Gastrocnemius medialis (tissue), 4 donors: ENCODE results near the gene ABHD15. TPM values are rescaled to one million over a fixed set of nuclear protein-coding genes. Genes with fewer than 3 reads are reported as not detected.

Experiments used
- ATAC-seq, 2 donors: fragments of 150-250 bp; one replicate each; pipeline ENCODE4 v1.9.1; 2016
- DNase-seq, 2 donors: peaks; one replicate each; pipeline ENCODE4 v3.0.0-alpha.2; 2019
- H3K27ac ChIP-seq, 4 donors: fragments of 200-600 bp; sonication (generic); 1 replicate in 1 of 4; 2 replicates in 3 of 4; pipeline ENCODE4 v1.5.1; 2016 to 2018; ENCODE audit warnings: mild to moderate bottlenecking in 2 of 4, moderate library complexity in 1 of 4
- H3K27me3 ChIP-seq, 3 donors: fragments of 200-600 bp; sonication (generic) in 2 of 3; 1 replicate in 1 of 3; 2 replicates in 2 of 3; pipeline versions ENCODE4 v1.5.1 to v1.6.0; 2016 to 2019; ENCODE audit warnings: mild to moderate bottlenecking in 1 of 3, moderate library complexity in 1 of 3
- H3K36me3 ChIP-seq, 2 donors: fragments of 200-600 bp; sonication (generic) in 1 of 2; one replicate each; pipeline ENCODE4 v1.5.1; 2017 to 2018
- H3K4me1 ChIP-seq, 2 donors: fragments of 200-600 bp; sonication (generic) in 1 of 2; one replicate each; pipeline ENCODE4 v1.5.1; 2016 to 2017; ENCODE audit warnings: mild to moderate bottlenecking in 2 of 2
- H3K4me3 ChIP-seq, 4 donors: fragments of 200-600 bp; sonication (generic) in 3 of 4; 1 replicate in 1 of 4; 2 replicates in 3 of 4; pipeline ENCODE4 v1.5.1; 2016 to 2019; ENCODE audit warnings: mild to moderate bottlenecking in 2 of 4
- H3K9me3 ChIP-seq, 3 donors: fragments of 200-600 bp; sonication (generic) in 2 of 3; 1 replicate in 1 of 3; 2 replicates in 2 of 3; pipeline ENCODE4 v1.5.1; 2016 to 2019
- CTCF ChIP-seq, 5 experiments: fragments of 450-650 bp in 3 of 5; fragments of 200-600 bp in 2 of 5; sonication (generic) in 2 of 5; IDR thresholded peaks in 4 of 5; conservative IDR thresholded peaks in 1 of 5; 1 replicate in 4 of 5; 2 replicates in 1 of 5; pipeline ENCODE4 v1.5.1; 2016 to 2019; ENCODE audit warnings: antibody characterized with exemption in 5 of 5, mild to moderate bottlenecking in 3 of 5, moderate library complexity in 3 of 5
- POLR2A ChIP-seq, 2 donors: fragments of 450-650 bp; IDR thresholded peaks; one replicate each; pipeline ENCODE4 v1.6.1; 2017; ENCODE audit warnings: antibody characterized with exemption in 2 of 2, mild to moderate bottlenecking in 2 of 2, moderate library complexity in 2 of 2
- in situ Hi-C, 4 donors: fragments of 200-750 bp; cut with MboI; loops; one replicate each; pipeline versions ENCODE4 v1.15.0 to v1.8.0; 2017; ENCODE audit warnings: low sequenced_read_pairs in 4 of 4
- intact Hi-C: fragments of 100-400 bp; cut with DNase I; formaldehyde crosslinking; loops from one replicate; pipeline ENCODE4 v1.15.1; 2023; ENCODE audit warnings: low total_unique reads
- total RNA-seq, 4 donors: library from RNA; depleted of rRNA; stranded (reverse); fragments of >200 nt; gene quantifications; one replicate each; pipeline versions ENCODE4 v1.1.0 to v1.2.3, GENCODE V29; 2016

The ABHD15 gene
- total RNA-seq, 4 donors from 2014 or later, result 2.6 to 5.7 (median 5.0) TPM

DNA sequence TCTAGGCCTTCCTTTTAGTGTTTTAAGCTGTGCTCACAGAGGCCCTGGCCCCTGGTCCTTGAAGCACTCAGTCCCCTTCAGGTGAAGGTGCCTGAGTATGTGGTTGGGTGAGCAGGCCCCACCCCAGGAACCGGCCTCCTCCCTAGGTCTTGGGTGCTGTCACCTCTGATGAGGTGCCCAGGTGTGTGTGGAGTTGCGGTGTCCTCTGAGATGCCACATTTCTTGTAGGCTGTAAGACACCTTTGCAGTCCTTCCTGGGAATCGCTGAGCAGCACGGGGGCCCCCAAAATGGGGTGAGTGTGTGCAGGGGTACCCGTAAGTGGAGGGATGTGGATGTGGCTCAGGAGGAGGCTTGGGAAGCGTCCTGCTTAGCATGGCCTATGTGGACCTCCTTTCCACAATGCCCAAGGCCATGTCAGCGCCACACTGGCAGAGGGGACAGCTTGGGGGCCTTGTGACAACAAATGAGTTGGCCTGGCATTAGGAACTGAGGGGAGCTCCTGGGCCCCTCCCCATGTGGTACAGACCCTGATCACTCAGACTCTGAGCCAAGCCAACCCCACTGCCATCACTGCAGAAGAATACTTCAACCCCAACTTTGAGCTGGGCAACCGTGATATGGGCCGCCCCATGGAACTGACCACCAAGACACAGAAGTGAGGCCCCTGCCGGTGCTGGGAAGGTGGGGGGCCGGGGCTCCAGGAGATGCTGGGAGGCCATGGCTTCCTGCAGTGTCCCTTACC is 44.7 kb upstream of the ABHD15 start:
- Histone ChIP-seq H3K27me3 (no peaks in the 10 kb centered on the region), H3K9me3 (no peaks in the 10 kb centered on the region), H3K4me3 (no peak overlapping the region), H3K27ac (no peak overlapping the region), H3K4me1 (peaks cover 29 to 37% of the 10 kb centered on the region in 2 donors), H3K36me3 (peaks cover 0 to 4% of the 10 kb centered on the region in 2 donors)
- TF ChIP-seq POLR2A (IDR thresholded peaks at IDR 0.05) (no peak), CTCF (IDR thresholded peaks at IDR 0.05 in 4 of 5, conservative IDR thresholded peaks at IDR 0.05 in 1 of 5) (no peak)
- DNase-seq (no peak), ATAC-seq (no peak)
- intact Hi-C loops (loop anchor here (2.0 kb wide), 1 partner anchor 21 kb away; no protein-coding TSS in a partner anchor), in situ Hi-C loops (loop anchor here in 3 of 4 donors (25.0 kb wide), 2 partner anchors 301 to 326 kb away; partner anchors contain the start of genes EFCAB5 (in 2 of the 3) and SSH2 (in 2 of the 3))

DNA sequence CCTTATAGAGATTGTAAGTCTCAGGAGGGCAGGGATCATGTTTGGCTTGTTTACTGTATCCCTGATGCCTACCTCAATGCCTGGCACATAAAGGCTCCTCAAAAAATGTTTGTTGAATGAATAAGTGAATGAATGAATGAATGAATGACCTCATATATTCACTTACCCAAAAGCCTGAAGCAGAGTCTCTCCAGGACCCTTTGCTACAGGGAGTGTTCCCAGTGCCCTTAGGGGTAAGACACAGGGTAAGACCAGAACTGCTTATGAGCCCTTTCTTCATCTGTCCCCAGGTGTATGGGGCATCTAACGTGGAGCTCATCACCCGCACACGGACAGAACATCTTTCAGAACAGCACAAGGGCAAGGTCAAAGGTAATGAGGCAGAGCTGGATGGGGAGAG is 43.6 kb upstream of the ABHD15 start:
- intact Hi-C loops, result no loop called here
- no peak for ATAC-seq

GRCh38 chr17:29608986-29609385 is 42.1 kb upstream of the ABHD15 start:
- DNase-seq, result peak; percentile 2 to 63
- in situ Hi-C loops, result loop anchor here in 3 of 4 donors (25.0 kb wide), 2 partner anchors 303 to 328 kb away; partner anchors contain the start of genes EFCAB5 (in 2 of the 3) and SSH2 (in 2 of the 3)
- peak in 1 of 2 donors; percentile 17 for ATAC-seq

More for the DNA sequence above, 43.6 kb upstream of the ABHD15 start:
- in situ Hi-C loops, result loop anchor here in 3 of 4 donors (25.0 kb wide), 2 partner anchors 302 to 327 kb away; partner anchors contain the start of genes EFCAB5 (in 2 of the 3) and SSH2 (in 2 of the 3)
- Histone ChIP-seq H3K27me3 (no peaks in the 10 kb centered on the region), H3K4me1 (peaks cover 20 to 26% of the 10 kb centered on the region in 2 donors), H3K36me3 (no peaks in the 10 kb centered on the region), H3K27ac (no peak overlapping the region), H3K9me3 (no peaks in the 10 kb centered on the region), H3K4me3 (no peak overlapping the region)
- DNase-seq, result no peak
- TF ChIP-seq POLR2A (IDR thresholded peaks at IDR 0.05) (no peak), CTCF (IDR thresholded peaks at IDR 0.05 in 4 of 5, conservative IDR thresholded peaks at IDR 0.05 in 1 of 5) (no peak)

DNA sequence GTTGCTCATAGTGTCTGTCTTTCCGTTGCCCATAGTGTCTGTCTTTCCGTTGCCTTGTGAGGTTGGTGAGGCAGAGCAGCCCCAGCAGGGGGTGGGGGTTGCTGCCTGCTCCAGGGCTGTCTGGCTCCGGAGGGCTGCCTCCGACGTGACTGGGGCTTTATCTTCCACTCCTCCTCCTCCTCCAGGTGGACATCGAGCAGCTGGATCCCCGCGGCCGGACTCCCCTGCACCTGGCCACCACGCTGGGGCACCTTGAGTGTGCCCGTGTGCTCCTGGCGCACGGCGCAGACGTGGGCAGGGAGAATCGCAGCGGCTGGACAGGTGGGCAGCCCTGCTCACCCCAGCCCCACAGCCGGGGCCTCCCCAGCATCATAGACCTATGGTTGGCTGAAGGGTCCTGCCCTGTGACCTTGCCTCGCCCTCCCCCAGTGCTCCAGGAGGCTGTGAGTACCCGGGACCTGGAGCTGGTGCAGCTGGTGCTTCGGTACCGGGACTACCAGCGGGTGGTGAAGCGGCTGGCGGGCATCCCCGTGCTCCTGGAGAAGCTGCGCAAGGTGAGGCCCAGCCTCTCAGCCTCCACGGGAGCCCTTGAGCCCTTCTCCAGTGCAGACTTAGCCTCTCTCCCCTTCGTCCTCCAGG is 40.8 kb upstream of the ABHD15 start:
- TF ChIP-seq CTCF (IDR thresholded peaks at IDR 0.05 in 4 of 5, conservative IDR thresholded peaks at IDR 0.05 in 1 of 5), result no peak
- no peak for TF ChIP-seq POLR2A (IDR thresholded peaks at IDR 0.05)
- ATAC-seq (no peak), DNase-seq (no peak)
- intact Hi-C loops (no loop called here), in situ Hi-C loops (loop anchor here in 3 of 4 donors (25.0 kb wide), 2 partner anchors 305 to 330 kb away; partner anchors contain the start of genes EFCAB5 (in 2 of the 3) and SSH2 (in 2 of the 3))
- H3K4me1 ChIP-seq, result peaks cover 0 to 2% of the 10 kb centered on the region in 2 donors
- H3K27ac ChIP-seq, result no peak overlapping the region
- no peaks in the 10 kb centered on the region for H3K9me3 ChIP-seq
- no peaks in the 10 kb centered on the region for H3K36me3 ChIP-seq
- no peaks in the 10 kb centered on the region for H3K27me3 ChIP-seq
- no peak overlapping the region for H3K4me3 ChIP-seq

More at GRCh38 chr17:29608986-29609385, 42.1 kb upstream of the ABHD15 start:
- Histone ChIP-seq H3K36me3 (no peaks in the 10 kb centered on the region), H3K27ac (peak overlapping the region in 2 of 4 donors; percentile 18 to 43), H3K9me3 (no peaks in the 10 kb centered on the region), H3K4me3 (no peak overlapping the region), H3K27me3 (no peaks in the 10 kb centered on the region), H3K4me1 (peaks cover 9 to 12% of the 10 kb centered on the region in 2 donors)
- intact Hi-C loops, result no loop called here
- no peak for TF ChIP-seq CTCF (IDR thresholded peaks at IDR 0.05 in 4 of 5, conservative IDR thresholded peaks at IDR 0.05 in 1 of 5)
- TF ChIP-seq POLR2A (IDR thresholded peaks at IDR 0.05), result no peak
